ENCODE measurements around the gene IMPG1.

Gene IMPG1

GRCh38 chr6:75892384-75892783, 180.1 kb downstream of the IMPG1 start:
- DNase-seq (ENCODE audit: low read depth), result no peak

GRCh38 chr6:75884822-75885221, 187.6 kb downstream of the IMPG1 start:
- DNase-seq (ENCODE audit: low read depth), result no peak

- no peak for DNase-seq (ENCODE audit: low read depth)
These were observed 189.7 kb downstream of the IMPG1 start for GRCh38 chr6:75882734-75883133.

- DNase-seq (ENCODE audit: low read depth), result no peak
These were observed 192.2 kb downstream of the IMPG1 start for GRCh38 chr6:75880305-75880704.

GRCh38 chr6:75876152-75876551, 196.3 kb downstream of the IMPG1 start:
- no peak for DNase-seq (ENCODE audit: low read depth)

- no peak for DNase-seq (ENCODE audit: low read depth)
These were observed 198.2 kb downstream of the IMPG1 start for GRCh38 chr6:75874224-75874623.

Data from activated T-cell treated with anti-CD3 and anti-CD28 coated beads for 1 hour (primary cell).